Central memory CD8-positive, alpha-beta T cell (primary cell): ENCODE measurements around the gene NCAPH2.

Source experiments
- ATAC-seq: fragments of 150-1000 bp; cut with Tn5 transposase; replicated peaks from 2 replicates; pipeline ENCODE4 v1.10.0; 2022; ENCODE audit warnings: mild to moderate bottlenecking, moderate FRiP score, moderate number of reproducible peaks; ENCODE audit not compliant: poor library complexity, severe bottlenecking; ENCODE audit errors: extremely low read depth
- DNase-seq, 2 donors: peaks; one replicate each; pipeline ENCODE4 v3.0.0; 2021; ENCODE audit warnings: low spot score in 2 of 2
- H3K27ac Mint-ChIP-seq: one replicate; pipeline ENCODE4 v1.8.0; 2022; ENCODE audit warnings: low read depth, mild to moderate bottlenecking, moderate library complexity, mixed read lengths
- H3K27me3 Mint-ChIP-seq: one replicate; pipeline ENCODE4 v1.8.0; 2022; ENCODE audit warnings: mixed read lengths
- H3K36me3 Mint-ChIP-seq: one replicate; pipeline ENCODE4 v1.8.0; 2022; ENCODE audit warnings: mild to moderate bottlenecking, moderate library complexity, mixed read lengths; ENCODE audit not compliant: insufficient read depth
- H3K4me1 Mint-ChIP-seq: one replicate; pipeline ENCODE4 v1.8.0; 2022; ENCODE audit warnings: mixed read lengths
- H3K4me3 Mint-ChIP-seq: one replicate; pipeline ENCODE4 v1.8.0; 2022; ENCODE audit warnings: mild to moderate bottlenecking, moderate library complexity, mixed read lengths
- H3K9me3 Mint-ChIP-seq: one replicate; pipeline ENCODE4 v1.8.0; 2022; ENCODE audit warnings: mixed read lengths

Gene NCAPH2

DNA sequence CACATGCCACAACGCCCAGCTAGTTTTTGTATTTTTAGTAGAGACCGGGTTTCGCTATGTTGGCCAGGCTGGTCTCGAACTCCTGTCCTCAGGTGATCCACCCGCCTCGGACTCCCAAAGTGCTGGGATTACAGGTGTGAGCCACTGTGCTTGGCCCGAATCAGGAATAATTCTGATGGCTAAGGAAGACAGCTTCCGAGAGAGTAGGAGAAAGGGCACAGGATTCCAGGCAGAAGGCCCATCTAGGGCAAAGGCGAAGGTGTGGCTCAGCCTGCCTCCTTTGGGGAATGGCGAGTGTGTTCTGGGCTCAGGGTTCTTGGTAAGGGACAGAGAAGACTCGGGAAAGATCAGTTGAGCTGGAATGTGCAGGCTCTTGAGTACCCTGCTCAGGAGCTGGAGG lies 56.3 kb downstream of the NCAPH2 start:
- H3K27ac Mint-ChIP-seq: no peak overlapping the region
- H3K4me1 Mint-ChIP-seq: peaks cover 24% of the 10 kb centered on the region
- no peak for ATAC-seq
- DNase-seq: no peak
- H3K9me3 Mint-ChIP-seq: no peaks in the 10 kb centered on the region
- H3K4me3 Mint-ChIP-seq: no peak overlapping the region
- H3K27me3 Mint-ChIP-seq: no peaks in the 10 kb centered on the region
- H3K36me3 Mint-ChIP-seq: peaks cover 4% of the 10 kb centered on the region

GRCh38 chr22:50567721-50568252 lies 59.8 kb downstream of the NCAPH2 start:
- ATAC-seq (no peak), DNase-seq (no peak)
- no peak overlapping the region for H3K4me3 Mint-ChIP-seq
- no peak overlapping the region for H3K27ac Mint-ChIP-seq
- peaks cover 7% of the 10 kb centered on the region for H3K36me3 Mint-ChIP-seq
- peaks cover 9% of the 10 kb centered on the region for H3K4me1 Mint-ChIP-seq
- H3K27me3 Mint-ChIP-seq: no peaks in the 10 kb centered on the region
- H3K9me3 Mint-ChIP-seq: no peaks in the 10 kb centered on the region

GRCh38 chr22:50568626-50569025 lies 60.6 kb downstream of the NCAPH2 start:
- ATAC-seq (no peak), DNase-seq (no peak)
- H3K36me3 Mint-ChIP-seq: peaks cover 6% of the 10 kb centered on the region
- no peaks in the 10 kb centered on the region for H3K27me3 Mint-ChIP-seq
- H3K4me1 Mint-ChIP-seq: peaks cover under 1% of the 10 kb centered on the region
- no peaks in the 10 kb centered on the region for H3K9me3 Mint-ChIP-seq
- H3K27ac Mint-ChIP-seq: no peak overlapping the region
- H3K4me3 Mint-ChIP-seq: no peak overlapping the region

DNA sequence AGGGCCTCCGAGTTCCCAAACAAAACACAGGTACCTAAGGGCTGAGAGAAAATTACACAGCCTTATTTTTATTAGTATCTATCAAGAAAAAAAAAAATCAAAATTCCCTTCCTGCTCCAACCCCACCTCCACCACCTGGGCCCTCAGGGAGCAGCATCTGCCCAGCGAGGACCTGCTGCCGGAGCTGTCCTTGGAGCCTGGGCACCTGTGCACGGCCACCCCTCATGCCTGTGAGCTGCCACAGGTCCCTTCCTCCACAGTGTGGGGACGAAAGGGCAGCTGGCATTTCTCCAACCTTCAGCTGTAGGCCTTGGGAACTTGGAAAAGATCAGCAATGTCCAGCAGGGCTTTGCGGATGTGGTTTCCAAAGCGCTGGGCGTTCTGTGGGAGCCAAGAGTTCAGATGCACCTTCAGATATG lies 61.0 kb downstream of the NCAPH2 start:
- Mint-ChIP-seq H3K4me3 (no peak overlapping the region), H3K4me1 (no peaks in the 10 kb centered on the region), H3K27me3 (no peaks in the 10 kb centered on the region), H3K27ac (no peak overlapping the region), H3K36me3 (peaks cover 6% of the 10 kb centered on the region), H3K9me3 (no peaks in the 10 kb centered on the region)
- DNase-seq (no peak), ATAC-seq (no peak)

GRCh38 chr22:50569896-50570535 lies 62.0 kb downstream of the NCAPH2 start:
- H3K27ac Mint-ChIP-seq: no peak overlapping the region
- no peaks in the 10 kb centered on the region for H3K27me3 Mint-ChIP-seq

GRCh38 chr22:50570861-50571260 lies 62.8 kb downstream of the NCAPH2 start:
- Mint-ChIP-seq H3K4me3 (no peak overlapping the region), H3K9me3 (no peaks in the 10 kb centered on the region), H3K36me3 (peaks cover 9% of the 10 kb centered on the region), H3K4me1 (no peaks in the 10 kb centered on the region), H3K27me3 (no peaks in the 10 kb centered on the region), H3K27ac (no peak overlapping the region)
- ATAC-seq (no peak), DNase-seq (no peak)

More at GRCh38 chr22:50569896-50570535, 62.0 kb downstream of the NCAPH2 start:
- no peak for ATAC-seq
- DNase-seq: no peak
- Mint-ChIP-seq H3K9me3 (no peaks in the 10 kb centered on the region), H3K36me3 (peaks cover 9% of the 10 kb centered on the region), H3K4me3 (no peak overlapping the region), H3K4me1 (no peaks in the 10 kb centered on the region)

GRCh38 chr22:50571264-50572175 lies 63.5 kb downstream of the NCAPH2 start:
- no peaks in the 10 kb centered on the region for H3K4me1 Mint-ChIP-seq
- H3K9me3 Mint-ChIP-seq: no peaks in the 10 kb centered on the region
- no peak overlapping the region for H3K4me3 Mint-ChIP-seq
- peaks cover 9% of the 10 kb centered on the region for H3K36me3 Mint-ChIP-seq
- ATAC-seq: no peak
- no peaks in the 10 kb centered on the region for H3K27me3 Mint-ChIP-seq
- no peak for DNase-seq
- no peak overlapping the region for H3K27ac Mint-ChIP-seq

GRCh38 chr22:50572965-50573364 lies 64.9 kb downstream of the NCAPH2 start:
- Mint-ChIP-seq H3K4me3 (no peak overlapping the region), H3K27ac (no peak overlapping the region), H3K36me3 (peaks cover 11% of the 10 kb centered on the region), H3K4me1 (no peaks in the 10 kb centered on the region), H3K27me3 (no peaks in the 10 kb centered on the region), H3K9me3 (no peaks in the 10 kb centered on the region)
- DNase-seq (no peak), ATAC-seq (no peak)

- Mint-ChIP-seq H3K4me1 (no peaks in the 10 kb centered on the region), H3K27me3 (no peaks in the 10 kb centered on the region), H3K27ac (no peak overlapping the region), H3K4me3 (no peak overlapping the region), H3K36me3 (peaks cover 10% of the 10 kb centered on the region), H3K9me3 (no peaks in the 10 kb centered on the region)
- ATAC-seq: no peak
- DNase-seq: no peak
Observed at GRCh38 chr22:50573491-50574382, 65.7 kb downstream of the NCAPH2 start.

DNA sequence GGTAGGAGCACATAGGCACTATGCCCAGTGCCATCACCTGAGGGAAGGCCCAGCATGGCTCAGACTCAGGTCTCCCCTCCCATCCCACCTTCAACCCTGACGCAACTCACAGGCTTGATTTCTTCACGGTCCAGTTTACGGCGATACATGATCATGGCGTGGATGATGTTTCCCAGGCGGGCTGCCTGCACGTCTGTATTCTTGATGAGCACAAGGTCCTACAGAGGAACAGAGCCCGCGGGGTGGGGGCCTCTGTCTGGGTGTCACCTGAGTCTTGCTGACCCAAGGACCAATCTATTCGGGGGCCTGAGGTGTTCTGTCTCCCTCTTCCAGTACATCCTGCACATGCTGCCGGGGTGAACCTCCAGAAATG lies 66.3 kb downstream of the NCAPH2 start:
- ATAC-seq (no peak), DNase-seq (no peak)
- Mint-ChIP-seq H3K4me1 (no peaks in the 10 kb centered on the region), H3K36me3 (peaks cover 10% of the 10 kb centered on the region), H3K4me3 (no peak overlapping the region), H3K9me3 (no peaks in the 10 kb centered on the region), H3K27me3 (no peaks in the 10 kb centered on the region), H3K27ac (no peak overlapping the region)
